Daoy (cell line): ENCODE data around the gene TRAFD1. TPM values are rescaled to one million over a fixed set of nuclear protein-coding genes. Genes with fewer than 3 reads are reported as not detected.
A peak's percentile ranks its signal among the peaks of the same experiment; 100 is the strongest.
"Not testable (repeated sequence)": the region's sequence is repeated elsewhere in the genome, so short reads cannot be mapped to it uniquely, and the experiment has no call there.

ENCODE experiments used
- DNase-seq: peaks from one replicate; pipeline ENCODE4 v3.0.0-alpha.2; 2015; ENCODE audit warnings: low read depth
- total RNA-seq: library from RNA; depleted of rRNA; stranded (reverse); fragments of >200 nt; shearing (Covaris generic); gene quantifications from 2 replicates; pipeline ENCODE4 v1.2.3, GENCODE V29; 2014

The TRAFD1 gene
- total RNA-seq, 1 experiment from 2014 or later = 36.2 TPM

DNA sequence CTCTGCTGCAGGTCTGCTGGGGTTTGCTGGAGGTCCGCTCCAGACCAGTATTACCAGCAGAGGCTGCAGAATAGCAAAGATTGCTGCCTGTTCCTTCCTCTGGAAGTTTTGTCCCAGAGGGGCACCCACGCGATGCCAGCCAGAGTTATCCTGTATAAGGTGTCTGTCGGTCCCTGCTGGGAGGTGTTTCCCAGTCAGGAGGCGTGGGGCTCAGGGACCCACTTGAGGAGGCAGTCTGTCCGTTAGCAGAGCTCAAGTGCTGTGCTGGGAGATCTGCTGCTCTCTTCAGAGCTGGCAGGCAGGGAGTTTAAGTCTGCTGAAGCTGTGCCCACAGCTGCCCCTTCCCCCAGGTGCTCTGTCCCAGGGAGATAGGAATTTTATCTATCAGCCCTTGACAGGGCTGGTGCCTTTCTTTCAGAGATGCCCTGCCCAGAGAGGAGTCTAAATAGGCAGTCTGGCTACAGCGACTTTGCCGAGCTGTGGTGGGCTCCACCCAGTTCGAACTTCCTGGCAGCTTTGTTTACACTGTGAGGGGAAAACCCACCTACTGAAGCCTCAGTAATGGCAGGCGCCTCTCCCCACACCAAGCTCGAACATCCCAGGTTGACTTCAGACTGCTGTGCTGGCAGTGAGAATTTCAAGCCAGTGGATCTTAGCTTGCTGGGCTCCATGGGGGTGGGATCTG, 33.2 kb downstream of the TRAFD1 start:
- DNase-seq = not testable (repeated sequence)

DNA sequence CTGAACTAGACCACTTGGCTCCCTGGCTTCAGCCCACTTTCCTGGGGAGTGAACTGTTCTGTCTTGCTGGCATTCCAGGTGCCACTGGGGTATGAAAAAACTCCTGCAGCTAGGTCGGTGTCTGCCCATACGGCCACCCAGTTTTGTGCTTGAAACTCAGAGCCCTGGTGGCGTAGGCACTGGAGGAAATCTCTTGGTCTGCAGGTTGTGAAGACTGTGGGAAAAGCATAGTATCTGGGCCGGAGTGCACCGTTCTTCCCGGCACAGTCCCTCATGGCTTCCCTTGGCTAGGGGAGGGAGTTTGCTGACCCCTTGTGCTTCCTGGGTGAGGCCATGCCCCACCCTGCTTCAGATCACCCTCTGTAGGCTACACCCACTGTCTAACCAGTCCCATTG, 33.8 kb downstream of the TRAFD1 start:
- no peak for DNase-seq

DNA sequence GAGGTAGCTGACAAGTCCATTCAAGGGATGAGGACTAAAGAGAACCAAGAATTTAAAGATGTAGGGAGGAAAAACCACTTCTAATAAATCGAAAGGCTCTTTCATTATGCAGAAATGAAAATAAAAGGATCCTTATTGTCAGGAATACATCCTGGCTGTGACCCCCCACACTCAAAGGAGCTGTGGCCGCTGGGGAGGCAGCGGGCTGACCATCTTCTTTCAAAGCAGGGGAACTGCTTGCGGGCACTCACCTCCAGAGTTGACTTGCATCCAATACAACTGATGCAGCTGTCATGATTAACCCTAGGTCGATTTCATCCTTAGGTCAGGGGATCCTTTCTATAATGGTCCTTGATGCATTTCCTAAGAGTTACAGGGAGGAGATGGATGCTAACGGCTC, 35.3 kb downstream of the TRAFD1 start:
- DNase-seq = no peak

- no peak for DNase-seq
These were observed 36.4 kb downstream of the TRAFD1 start for GRCh38 chr12:112161711-112162110.

DNA sequence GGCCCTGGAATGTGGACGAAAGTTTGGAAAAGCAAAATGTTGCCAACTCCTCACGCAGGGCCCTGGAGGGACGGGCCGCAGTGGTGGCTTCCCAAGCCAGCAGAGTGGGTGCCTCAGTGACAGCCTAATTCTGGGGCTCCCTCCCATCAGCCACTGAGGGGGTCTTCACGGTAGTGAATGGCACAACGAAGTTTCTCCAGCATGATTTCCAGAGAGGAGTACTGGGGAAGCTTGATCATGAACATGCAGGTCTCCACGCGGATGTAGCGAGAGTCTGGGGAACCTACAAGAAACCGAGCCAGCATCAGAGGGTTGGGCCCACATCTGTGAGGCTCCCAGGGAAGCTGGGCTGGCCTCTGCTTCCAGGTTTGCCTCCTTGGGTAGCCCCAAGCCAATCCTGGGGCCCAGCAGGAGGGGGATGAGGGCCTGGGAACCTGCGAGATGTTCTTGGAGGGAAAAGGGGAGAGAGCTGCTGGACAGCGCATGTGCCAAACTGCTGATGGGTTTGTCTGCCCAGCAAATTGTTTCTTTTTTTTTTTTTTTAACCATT, 37.0 kb downstream of the TRAFD1 start:
- no peak for DNase-seq

- no peak for DNase-seq
These were observed 37.7 kb downstream of the TRAFD1 start for GRCh38 chr12:112163056-112163455.

- DNase-seq = no peak
These were observed 38.2 kb downstream of the TRAFD1 start for GRCh38 chr12:112163471-112163991.

DNA sequence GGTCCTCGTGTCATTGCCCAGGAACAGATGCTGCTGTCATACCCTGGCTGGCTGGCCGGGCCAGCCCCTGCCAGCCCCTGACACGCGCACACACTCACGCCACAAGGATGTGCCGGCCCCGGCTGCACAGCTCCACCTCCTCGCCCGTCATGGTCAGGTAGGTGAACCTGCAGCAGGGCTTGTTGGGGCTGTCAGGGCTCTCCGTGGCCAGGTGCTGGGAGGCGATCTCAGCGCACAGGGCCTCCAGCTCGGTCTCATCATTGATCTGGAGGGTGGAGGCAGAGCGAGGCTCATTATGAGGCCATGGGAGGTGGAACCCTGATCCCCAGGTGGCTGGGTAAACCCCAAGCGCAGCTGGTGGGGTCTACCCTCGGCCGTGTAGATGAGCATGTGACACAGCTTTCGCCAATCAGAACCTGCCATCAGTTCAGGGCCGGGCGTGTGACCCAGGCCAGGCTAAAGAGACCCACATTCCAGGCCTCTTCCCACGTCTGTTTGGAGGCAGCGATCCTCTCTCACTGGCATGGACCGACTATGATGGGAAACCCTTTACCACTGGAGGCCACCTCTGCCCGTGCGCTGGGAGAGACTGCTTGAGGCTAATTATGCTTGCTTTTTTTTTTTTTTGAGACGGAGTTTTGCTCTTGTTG, 38.8 kb downstream of the TRAFD1 start:
- DNase-seq = no peak

GRCh38 chr12:112165624-112166023, 40.3 kb downstream of the TRAFD1 start:
- no peak for DNase-seq

- DNase-seq = no peak
These were observed 41.0 kb downstream of the TRAFD1 start for GRCh38 chr12:112166051-112167015.

DNA sequence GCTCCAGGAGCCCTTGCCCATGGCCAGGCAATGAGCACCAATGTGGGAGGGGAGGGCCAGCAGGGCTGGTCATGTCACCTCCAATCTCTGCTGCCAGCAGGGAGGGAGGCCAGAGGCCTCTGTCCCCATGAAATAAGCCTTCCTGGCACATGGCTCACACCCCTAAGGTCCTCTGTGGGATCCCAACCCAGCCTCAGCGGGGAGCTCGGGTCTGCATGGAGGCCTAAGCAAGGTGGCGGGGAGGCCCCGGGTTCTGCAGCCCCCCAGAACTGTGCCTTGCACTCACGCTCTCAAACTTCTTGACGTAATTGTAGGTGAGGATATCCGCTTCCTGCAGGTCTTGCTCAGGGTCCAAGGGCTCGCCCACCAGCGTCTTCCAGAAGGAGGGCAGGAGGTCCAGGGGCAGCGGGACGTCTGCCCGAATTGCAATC, 41.7 kb downstream of the TRAFD1 start:
- DNase-seq = no peak

DNA sequence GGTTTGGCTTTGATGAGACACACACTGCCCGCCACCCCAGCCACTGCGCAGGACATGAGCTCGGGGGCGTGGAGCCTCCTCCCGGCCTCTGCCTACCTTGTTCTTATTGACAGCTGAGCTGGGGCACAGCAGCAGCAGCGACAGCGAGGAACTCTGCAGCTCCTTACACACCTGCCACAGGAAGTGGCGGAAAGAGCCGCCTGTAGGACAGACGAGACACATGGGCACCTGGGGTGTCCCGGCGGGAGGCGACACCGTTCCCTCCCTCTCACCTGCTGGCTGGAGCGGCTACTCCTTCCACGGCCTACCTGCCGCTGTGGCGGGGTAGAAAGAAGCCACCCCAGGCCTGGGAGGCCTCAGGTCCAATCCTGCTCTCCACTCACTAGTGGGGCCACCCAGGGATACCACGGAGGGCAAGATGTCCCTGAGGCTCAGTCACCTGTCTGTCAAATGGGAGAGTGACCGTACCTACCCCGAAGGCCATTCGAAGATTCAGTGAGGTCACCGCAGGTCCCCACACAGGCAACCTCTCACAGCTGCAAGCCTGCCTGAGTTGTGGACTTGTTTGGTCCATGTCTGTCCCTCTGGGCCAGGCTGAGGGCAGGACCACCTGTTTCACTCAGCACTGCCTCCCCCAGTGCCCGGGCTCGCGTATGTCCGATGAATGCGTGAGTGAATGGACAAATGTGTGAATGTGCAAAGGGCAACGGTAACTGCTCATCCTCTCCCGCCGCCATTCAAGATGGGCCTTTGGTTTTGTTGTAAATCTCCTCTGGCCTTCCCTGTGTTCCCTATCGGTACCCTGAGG, 42.6 kb downstream of the TRAFD1 start:
- DNase-seq = no peak

GRCh38 chr12:112168561-112168971, 43.2 kb downstream of the TRAFD1 start:
- DNase-seq = no peak

- no peak for DNase-seq
These were observed 44.0 kb downstream of the TRAFD1 start for GRCh38 chr12:112169161-112169872.

DNA sequence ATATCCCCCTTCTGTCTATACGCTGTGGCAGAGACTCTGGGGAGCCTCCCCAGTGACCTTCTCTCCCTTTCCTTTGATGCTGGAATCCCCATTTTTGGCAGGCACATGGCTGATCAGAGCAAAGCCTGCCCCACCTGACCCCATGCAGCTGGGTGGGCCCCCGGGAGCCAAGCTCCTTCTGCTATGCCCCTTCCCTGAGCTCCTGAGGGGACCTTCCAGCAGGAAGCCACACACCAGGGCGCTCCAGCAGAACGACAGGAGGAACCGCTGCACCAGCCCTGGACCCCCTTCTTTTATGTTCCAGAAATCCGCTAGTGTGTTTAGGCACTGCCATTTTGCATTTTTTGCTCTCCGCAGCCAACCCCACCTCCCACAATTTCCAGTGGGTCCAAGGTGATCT, 44.6 kb downstream of the TRAFD1 start:
- no peak for DNase-seq

DNA sequence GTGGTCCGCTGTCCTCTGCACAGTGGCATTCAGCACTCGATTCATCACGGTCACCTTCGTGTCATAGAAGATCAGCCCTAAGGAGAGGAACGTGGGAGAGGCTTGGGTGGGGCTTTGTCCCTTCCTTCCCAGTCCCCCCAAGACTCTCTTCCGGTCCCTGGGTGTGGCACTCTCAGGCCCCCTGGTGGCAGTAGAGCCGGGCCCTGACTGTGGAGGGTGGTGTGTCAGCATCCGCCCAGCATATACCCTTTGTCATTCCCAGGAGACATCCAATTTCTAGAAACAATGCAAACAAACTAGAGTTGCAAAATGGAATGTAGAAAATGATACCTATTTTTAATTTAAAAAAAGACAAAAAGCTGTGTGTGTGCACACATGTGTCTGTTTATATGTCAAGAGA, 45.0 kb downstream of the TRAFD1 start:
- DNase-seq = peak; percentile 52

DNA sequence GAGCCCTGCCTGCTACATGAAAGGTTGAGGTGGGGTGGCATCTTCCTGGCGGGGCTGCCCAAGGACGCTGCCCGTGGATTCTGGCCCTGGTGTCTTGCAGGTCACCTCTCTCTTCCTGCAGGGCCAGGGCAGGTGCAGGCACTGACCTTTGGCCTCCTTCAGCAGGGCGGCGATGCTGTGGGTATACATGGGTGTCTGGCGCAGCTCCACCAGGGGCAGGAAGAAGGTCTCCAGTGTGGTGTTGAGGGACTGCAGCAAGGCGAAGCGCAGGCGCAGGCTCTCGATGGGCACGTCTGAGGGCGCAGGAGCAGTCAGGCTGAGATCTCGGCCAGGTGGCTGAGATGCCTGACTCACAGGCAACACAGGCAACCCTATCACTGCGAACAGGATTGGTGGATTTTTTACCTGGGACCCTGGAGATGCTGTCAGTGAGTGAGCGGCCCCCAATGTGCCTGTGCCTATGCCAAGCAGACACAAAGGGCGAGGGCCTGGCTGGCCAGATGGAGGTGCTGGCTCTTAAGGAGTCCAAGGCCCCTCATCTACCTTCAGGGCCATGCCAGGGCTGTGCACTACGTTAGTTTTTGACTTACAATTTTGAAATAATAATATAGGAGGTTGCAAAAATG, 45.7 kb downstream of the TRAFD1 start:
- DNase-seq = no peak

DNA sequence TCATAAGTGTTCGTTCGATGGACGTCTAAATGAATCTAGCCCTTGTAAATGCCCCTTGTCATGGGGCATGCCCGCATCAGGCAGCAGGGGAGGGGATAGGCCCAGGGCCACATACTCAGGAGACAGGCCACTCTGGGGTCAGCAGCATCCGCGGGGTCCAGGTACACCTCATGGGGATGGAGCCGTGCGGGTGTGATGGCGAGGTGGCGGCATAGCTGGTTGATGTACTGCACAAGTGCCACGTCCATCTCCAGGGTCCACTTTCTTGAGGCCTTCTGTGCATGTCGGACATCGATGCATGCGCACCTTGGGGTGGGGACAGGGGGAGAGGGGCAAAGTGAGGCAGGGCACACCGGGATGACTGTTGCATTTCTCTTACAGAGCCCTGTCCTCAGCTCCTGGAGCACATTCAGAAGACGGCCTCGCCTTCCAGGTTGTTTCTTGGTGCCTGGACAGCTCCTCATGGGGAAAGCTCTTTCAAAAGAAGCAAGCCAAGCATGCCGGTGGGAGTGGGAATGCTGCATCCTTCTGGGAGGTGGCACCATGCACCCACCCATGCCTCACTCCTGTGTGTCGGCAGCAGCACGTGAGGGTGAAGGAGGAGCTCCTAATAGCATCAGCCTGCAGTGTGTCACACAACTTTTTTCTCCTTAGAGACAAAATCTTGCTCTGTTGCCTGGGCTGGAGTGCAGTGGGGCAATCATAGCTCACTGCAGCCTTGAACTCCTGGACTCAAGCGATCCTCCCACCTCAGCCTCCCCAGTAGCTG, 47.4 kb downstream of the TRAFD1 start:
- no peak for DNase-seq
